ENCODE measurements around the gene SRC.

SRC gene

GRCh38 chr20:37380864-37381579, 35.1 kb downstream of the SRC start:
- in situ Hi-C loops (cut with HindIII; ENCODE audit: low pct_unique_long_range_greater_than_20kb, low sequenced_read_pairs), result no loop called here
- no peak for TF ChIP-seq JUND (IDR thresholded peaks at IDR 0.05; ENCODE audit: low read depth)

GRCh38 chr20:37381621-37382471, 35.9 kb downstream of the SRC start:
- no peak for DNase-seq (ENCODE audit: low read depth in 1 of 2, low spot score in 1 of 2)
- TF ChIP-seq JUND (IDR thresholded peaks at IDR 0.05; ENCODE audit: low read depth), result no peak
- in situ Hi-C loops (cut with HindIII; ENCODE audit: low pct_unique_long_range_greater_than_20kb, low sequenced_read_pairs), result no loop called here

More at GRCh38 chr20:37380864-37381579, 35.1 kb downstream of the SRC start:
- no peak for DNase-seq (ENCODE audit: low read depth in 1 of 2, low spot score in 1 of 2)

- no peak for TF ChIP-seq JUND (IDR thresholded peaks at IDR 0.05; ENCODE audit: low read depth)
- in situ Hi-C loops (cut with HindIII; ENCODE audit: low pct_unique_long_range_greater_than_20kb, low sequenced_read_pairs), result no loop called here
- no peak for DNase-seq (ENCODE audit: low read depth in 1 of 2, low spot score in 1 of 2)
Observed at GRCh38 chr20:37382482-37383120, 36.7 kb downstream of the SRC start.

GRCh38 chr20:37383229-37383989, 37.5 kb downstream of the SRC start:
- no peak for TF ChIP-seq JUND (IDR thresholded peaks at IDR 0.05; ENCODE audit: low read depth)
- DNase-seq (ENCODE audit: low read depth in 1 of 2, low spot score in 1 of 2), result no peak
- in situ Hi-C loops (cut with HindIII; ENCODE audit: low pct_unique_long_range_greater_than_20kb, low sequenced_read_pairs), result no loop called here

- TF ChIP-seq JUND (IDR thresholded peaks at IDR 0.05; ENCODE audit: low read depth), result no peak
- in situ Hi-C loops (cut with HindIII; ENCODE audit: low pct_unique_long_range_greater_than_20kb, low sequenced_read_pairs), result no loop called here
- DNase-seq (ENCODE audit: low read depth in 1 of 2, low spot score in 1 of 2), result peak in 1 of 2 experiments; percentile 47
Observed at GRCh38 chr20:37384683-37385174, 38.8 kb downstream of the SRC start.

- in situ Hi-C loops (cut with HindIII; ENCODE audit: low pct_unique_long_range_greater_than_20kb, low sequenced_read_pairs), result no loop called here
- TF ChIP-seq JUND (IDR thresholded peaks at IDR 0.05; ENCODE audit: low read depth), result no peak
- no peak for DNase-seq (ENCODE audit: low read depth in 1 of 2, low spot score in 1 of 2)
Observed at GRCh38 chr20:37385176-37385575, 39.2 kb downstream of the SRC start.

- DNase-seq (ENCODE audit: low read depth in 1 of 2, low spot score in 1 of 2), result no peak
- in situ Hi-C loops (cut with HindIII; ENCODE audit: low pct_unique_long_range_greater_than_20kb, low sequenced_read_pairs), result no loop called here
- TF ChIP-seq JUND (IDR thresholded peaks at IDR 0.05; ENCODE audit: low read depth), result no peak
Observed at GRCh38 chr20:37385659-37386504, 39.9 kb downstream of the SRC start.

GRCh38 chr20:37386505-37387251, 40.7 kb downstream of the SRC start:
- no peak for TF ChIP-seq JUND (IDR thresholded peaks at IDR 0.05; ENCODE audit: low read depth)
- DNase-seq (ENCODE audit: low read depth in 1 of 2, low spot score in 1 of 2), result no peak
- in situ Hi-C loops (cut with HindIII; ENCODE audit: low pct_unique_long_range_greater_than_20kb, low sequenced_read_pairs), result no loop called here

GRCh38 chr20:37387519-37388269, 41.8 kb downstream of the SRC start:
- no peak for TF ChIP-seq JUND (IDR thresholded peaks at IDR 0.05; ENCODE audit: low read depth)
- in situ Hi-C loops (cut with HindIII; ENCODE audit: low pct_unique_long_range_greater_than_20kb, low sequenced_read_pairs), result no loop called here
- DNase-seq (ENCODE audit: low read depth in 1 of 2, low spot score in 1 of 2), result no peak

- DNase-seq (ENCODE audit: low read depth in 1 of 2, low spot score in 1 of 2), result no peak
- in situ Hi-C loops (cut with HindIII; ENCODE audit: low pct_unique_long_range_greater_than_20kb, low sequenced_read_pairs), result no loop called here
- TF ChIP-seq JUND (IDR thresholded peaks at IDR 0.05; ENCODE audit: low read depth), result no peak
Observed at GRCh38 chr20:37388831-37389230, 42.9 kb downstream of the SRC start.

All from T47D (cell line).